Keratinocyte (primary cell): ENCODE data around the gene FFAR2.

Source experiments
- CTCF ChIP-seq, 3 experiments: IDR thresholded peaks in 1 of 3; conservative IDR thresholded peaks in 1 of 3; optimal IDR thresholded peaks in 1 of 3; 2 replicates in 2 of 3; 3 replicates in 1 of 3; pipeline versions ENCODE3 to v1.5.1; 2011; ENCODE audit warnings: low read length in 3 of 3, mild to moderate bottlenecking in 3 of 3, moderate library complexity in 2 of 3, control low read depth in 1 of 3, inconsistent platforms in 1 of 3; ENCODE audit not compliant: insufficient read depth in 2 of 3; ENCODE audit errors: extremely low read depth in 1 of 3
- EZH2 ChIP-seq: IDR thresholded peaks from one replicate; pipeline ENCODE4 v1.6.1; 2012; ENCODE audit warnings: inconsistent platforms, mild to moderate bottlenecking, low read length, moderate library complexity

GRCh38 chr19:35417278-35417677 lies 30.8 kb upstream of the FFAR2 start:
- no peak for TF ChIP-seq EZH2
- TF ChIP-seq CTCF (optimal IDR thresholded peaks at IDR 0.05 in 1 of 3, IDR thresholded peaks at IDR 0.05 in 1 of 3, conservative IDR thresholded peaks at IDR 0.05 in 1 of 3; ENCODE audit: extremely low read depth in 1 of 3, insufficient read depth in 2 of 3, low read length in 3 of 3) = no peak
